ENCODE results near the gene AMN1. TPM values are rescaled to one million over a fixed set of nuclear protein-coding genes. Genes with fewer than 3 reads are reported as not detected.

The AMN1 gene
- total and polyA plus RNA-seq, 2 experiments from 2014 or later: 12.6 to 17.7 TPM

DNA sequence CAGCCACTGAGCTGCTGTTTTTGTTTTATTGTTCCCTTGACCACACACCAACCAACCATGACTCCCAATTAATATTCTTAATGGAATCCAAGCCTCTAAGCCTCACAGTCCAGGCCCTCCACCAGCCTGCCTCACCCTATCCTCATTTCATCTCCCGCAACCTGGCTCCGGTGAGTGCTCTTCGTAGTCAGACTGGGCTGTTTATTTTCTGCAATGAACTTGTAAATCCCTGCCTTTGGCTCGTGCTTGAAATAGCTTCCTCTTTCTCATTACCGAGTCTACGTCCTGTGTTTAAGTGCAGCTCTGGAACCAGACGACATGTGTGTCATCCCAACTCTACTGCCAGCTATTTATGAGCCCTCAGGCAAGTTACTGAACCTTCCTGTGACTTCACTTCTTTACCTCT lies 81.7 kb downstream of the AMN1 start:
- H3K4me1 Mint-ChIP-seq: 0 out of 3 replicates have a peak, but pooled peaks cover 3% of the 10 kb centered on the region

More for the DNA sequence above, 81.7 kb downstream of the AMN1 start:
- no peaks in the 10 kb centered on the region for H3K36me3 ChIP-seq (ENCODE audit: insufficient read depth)
- H3K4me2 ChIP-seq: no peak overlapping the region
- no peak overlapping the region for H3K4me3 ChIP-seq
- Mint-ChIP-seq H3K27ac (no peak overlapping the region), H3K4me3 (no peak overlapping the region), H3K9me3 (no peaks in the 10 kb centered on the region; the same call in 2 of the 3 replicates), H3K27me3 (ENCODE audit: insufficient read depth, low read depth, poor library complexity) (peaks cover 5% of the 10 kb centered on the region), H3K36me3 (ENCODE audit: low read depth) (no peaks in the 10 kb centered on the region)
- DNase-seq (ENCODE audit: low spot score) (no peak), ATAC-seq (no peak)
- no peaks in the 10 kb centered on the region for H4K20me1 ChIP-seq (replicated peaks; ENCODE audit: insufficient read depth)
- H2AFZ ChIP-seq: no peak overlapping the region; the same call in 1 of the 2 replicates
- H3F3A ChIP-seq (replicated peaks; ENCODE audit: low read depth): no peaks in the 10 kb centered on the region
- H3K27ac ChIP-seq (ENCODE audit: low read depth): no peak overlapping the region
- H3K4me1 ChIP-seq (ENCODE audit: insufficient read depth): no peaks in the 10 kb centered on the region; the same call in 1 of the 2 replicates
- TF ChIP-seq EZH2 (IDR thresholded peaks at IDR 0.05; ENCODE audit: low read depth, unreplicated experiment): no peak
- TF ChIP-seq, protein P1, sequence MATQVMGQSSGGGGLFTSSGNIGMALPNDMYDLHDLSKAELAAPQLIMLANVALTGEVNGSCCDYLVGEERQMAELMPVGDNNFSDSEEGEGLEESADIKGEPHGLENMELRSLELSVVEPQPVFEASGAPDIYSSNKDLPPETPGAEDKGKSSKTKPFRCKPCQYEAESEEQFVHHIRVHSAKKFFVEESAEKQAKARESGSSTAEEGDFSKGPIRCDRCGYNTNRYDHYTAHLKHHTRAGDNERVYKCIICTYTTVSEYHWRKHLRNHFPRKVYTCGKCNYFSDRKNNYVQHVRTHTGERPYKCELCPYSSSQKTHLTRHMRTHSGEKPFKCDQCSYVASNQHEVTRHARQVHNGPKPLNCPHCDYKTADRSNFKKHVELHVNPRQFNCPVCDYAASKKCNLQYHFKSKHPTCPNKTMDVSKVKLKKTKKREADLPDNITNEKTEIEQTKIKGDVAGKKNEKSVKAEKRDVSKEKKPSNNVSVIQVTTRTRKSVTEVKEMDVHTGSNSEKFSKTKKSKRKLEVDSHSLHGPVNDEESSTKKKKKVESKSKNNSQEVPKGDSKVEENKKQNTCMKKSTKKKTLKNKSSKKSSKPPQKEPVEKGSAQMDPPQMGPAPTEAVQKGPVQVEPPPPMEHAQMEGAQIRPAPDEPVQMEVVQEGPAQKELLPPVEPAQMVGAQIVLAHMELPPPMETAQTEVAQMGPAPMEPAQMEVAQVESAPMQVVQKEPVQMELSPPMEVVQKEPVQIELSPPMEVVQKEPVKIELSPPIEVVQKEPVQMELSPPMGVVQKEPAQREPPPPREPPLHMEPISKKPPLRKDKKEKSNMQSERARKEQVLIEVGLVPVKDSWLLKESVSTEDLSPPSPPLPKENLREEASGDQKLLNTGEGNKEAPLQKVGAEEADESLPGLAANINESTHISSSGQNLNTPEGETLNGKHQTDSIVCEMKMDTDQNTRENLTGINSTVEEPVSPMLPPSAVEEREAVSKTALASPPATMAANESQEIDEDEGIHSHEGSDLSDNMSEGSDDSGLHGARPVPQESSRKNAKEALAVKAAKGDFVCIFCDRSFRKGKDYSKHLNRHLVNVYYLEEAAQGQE (IDR thresholded peaks at IDR 0.05; ENCODE audit: unreplicated experiment): no peak
- no peak for TF ChIP-seq POLR2AphosphoS5 (IDR thresholded peaks at IDR 0.05; ENCODE audit: low read depth)
- TF ChIP-seq ETS1 (IDR thresholded peaks at IDR 0.05): no peak
- TF ChIP-seq, protein P2, sequence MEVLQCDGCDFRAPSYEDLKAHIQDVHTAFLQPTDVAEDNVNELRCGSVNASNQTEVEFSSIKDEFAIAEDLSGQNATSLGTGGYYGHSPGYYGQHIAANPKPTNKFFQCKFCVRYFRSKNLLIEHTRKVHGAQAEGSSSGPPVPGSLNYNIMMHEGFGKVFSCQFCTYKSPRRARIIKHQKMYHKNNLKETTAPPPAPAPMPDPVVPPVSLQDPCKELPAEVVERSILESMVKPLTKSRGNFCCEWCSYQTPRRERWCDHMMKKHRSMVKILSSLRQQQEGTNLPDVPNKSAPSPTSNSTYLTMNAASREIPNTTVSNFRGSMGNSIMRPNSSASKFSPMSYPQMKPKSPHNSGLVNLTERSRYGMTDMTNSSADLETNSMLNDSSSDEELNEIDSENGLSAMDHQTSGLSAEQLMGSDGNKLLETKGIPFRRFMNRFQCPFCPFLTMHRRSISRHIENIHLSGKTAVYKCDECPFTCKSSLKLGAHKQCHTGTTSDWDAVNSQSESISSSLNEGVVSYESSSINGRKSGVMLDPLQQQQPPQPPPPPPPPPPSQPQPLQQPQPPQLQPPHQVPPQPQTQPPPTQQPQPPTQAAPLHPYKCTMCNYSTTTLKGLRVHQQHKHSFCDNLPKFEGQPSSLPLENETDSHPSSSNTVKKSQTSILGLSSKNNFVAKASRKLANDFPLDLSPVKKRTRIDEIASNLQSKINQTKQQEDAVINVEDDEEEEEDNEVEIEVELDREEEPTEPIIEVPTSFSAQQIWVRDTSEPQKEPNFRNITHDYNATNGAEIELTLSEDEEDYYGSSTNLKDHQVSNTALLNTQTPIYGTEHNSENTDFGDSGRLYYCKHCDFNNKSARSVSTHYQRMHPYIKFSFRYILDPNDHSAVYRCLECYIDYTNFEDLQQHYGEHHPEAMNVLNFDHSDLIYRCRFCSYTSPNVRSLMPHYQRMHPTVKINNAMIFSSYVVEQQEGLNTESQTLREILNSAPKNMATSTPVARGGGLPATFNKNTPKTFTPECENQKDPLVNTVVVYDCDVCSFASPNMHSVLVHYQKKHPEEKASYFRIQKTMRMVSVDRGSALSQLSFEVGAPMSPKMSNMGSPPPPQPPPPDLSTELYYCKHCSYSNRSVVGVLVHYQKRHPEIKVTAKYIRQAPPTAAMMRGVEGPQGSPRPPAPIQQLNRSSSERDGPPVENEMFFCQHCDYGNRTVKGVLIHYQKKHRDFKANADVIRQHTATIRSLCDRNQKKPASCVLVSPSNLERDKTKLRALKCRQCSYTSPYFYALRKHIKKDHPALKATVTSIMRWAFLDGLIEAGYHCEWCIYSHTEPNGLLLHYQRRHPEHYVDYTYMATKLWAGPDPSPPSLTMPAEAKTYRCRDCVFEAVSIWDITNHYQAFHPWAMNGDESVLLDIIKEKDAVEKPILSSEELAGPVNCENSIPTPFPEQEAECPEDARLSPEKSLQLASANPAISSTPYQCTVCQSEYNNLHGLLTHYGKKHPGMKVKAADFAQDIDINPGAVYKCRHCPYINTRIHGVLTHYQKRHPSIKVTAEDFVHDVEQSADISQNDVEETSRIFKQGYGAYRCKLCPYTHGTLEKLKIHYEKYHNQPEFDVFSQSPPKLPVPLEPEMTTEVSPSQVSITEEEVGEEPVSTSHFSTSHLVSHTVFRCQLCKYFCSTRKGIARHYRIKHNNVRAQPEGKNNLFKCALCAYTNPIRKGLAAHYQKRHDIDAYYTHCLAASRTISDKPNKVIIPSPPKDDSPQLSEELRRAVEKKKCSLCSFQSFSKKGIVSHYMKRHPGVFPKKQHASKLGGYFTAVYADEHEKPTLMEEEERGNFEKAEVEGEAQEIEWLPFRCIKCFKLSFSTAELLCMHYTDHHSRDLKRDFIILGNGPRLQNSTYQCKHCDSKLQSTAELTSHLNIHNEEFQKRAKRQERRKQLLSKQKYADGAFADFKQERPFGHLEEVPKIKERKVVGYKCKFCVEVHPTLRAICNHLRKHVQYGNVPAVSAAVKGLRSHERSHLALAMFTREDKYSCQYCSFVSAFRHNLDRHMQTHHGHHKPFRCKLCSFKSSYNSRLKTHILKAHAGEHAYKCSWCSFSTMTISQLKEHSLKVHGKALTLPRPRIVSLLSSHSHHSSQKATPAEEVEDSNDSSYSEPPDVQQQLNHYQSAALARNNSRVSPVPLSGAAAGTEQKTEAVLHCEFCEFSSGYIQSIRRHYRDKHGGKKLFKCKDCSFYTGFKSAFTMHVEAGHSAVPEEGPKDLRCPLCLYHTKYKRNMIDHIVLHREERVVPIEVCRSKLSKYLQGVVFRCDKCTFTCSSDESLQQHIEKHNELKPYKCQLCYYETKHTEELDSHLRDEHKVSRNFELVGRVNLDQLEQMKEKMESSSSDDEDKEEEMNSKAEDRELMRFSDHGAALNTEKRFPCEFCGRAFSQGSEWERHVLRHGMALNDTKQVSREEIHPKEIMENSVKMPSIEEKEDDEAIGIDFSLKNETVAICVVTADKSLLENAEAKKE (CRISPR knock-in tag; IDR thresholded peaks at IDR 0.05): no peak
- no peaks in the 10 kb centered on the region for H3K9me2 ChIP-seq (ENCODE audit: insufficient read depth)
- H3K79me2 ChIP-seq (replicated peaks; ENCODE audit: insufficient read depth): no peaks in the 10 kb centered on the region
- no peaks in the 10 kb centered on the region for H3K27me3 ChIP-seq (ENCODE audit: insufficient read depth)
